Mucosa of rectum (tissue), 2 donors: ENCODE results near the gene NUTM1.
A peak's percentile ranks its signal among the peaks of the same experiment; 100 is the strongest.
"Not testable (repeated sequence)": the region's sequence is repeated elsewhere in the genome, so short reads cannot be mapped to it uniquely, and the experiment has no call there.

Experiments
- H3K27ac ChIP-seq, 2 donors: one replicate each; pipeline ENCODE4 v1.7.0; 2013; ENCODE audit warnings: inconsistent platforms in 2 of 2, low read depth in 2 of 2, low read length in 2 of 2
- H3K27me3 ChIP-seq, 2 donors: one replicate each; pipeline ENCODE4 v1.7.0; 2013; ENCODE audit warnings: low read length in 2 of 2; ENCODE audit not compliant: control insufficient read depth in 2 of 2, insufficient read depth in 2 of 2
- H3K36me3 ChIP-seq, 2 donors: one replicate each; pipeline ENCODE4 v1.7.0; 2013; ENCODE audit warnings: low read length in 2 of 2; ENCODE audit not compliant: control insufficient read depth in 2 of 2, insufficient read depth in 2 of 2
- H3K4me1 ChIP-seq, 2 donors: one replicate each; pipeline ENCODE4 v1.7.0; 2013; ENCODE audit warnings: low read length in 2 of 2, mild to moderate bottlenecking in 1 of 2; ENCODE audit not compliant: control insufficient read depth in 2 of 2, insufficient read depth in 2 of 2
- H3K4me3 ChIP-seq, 2 donors: one replicate each; pipeline ENCODE4 v1.7.0; 2013; ENCODE audit warnings: low read length in 2 of 2
- H3K9ac ChIP-seq, 2 donors: one replicate each; pipeline ENCODE4 v1.7.0; 2013; ENCODE audit warnings: low read length in 2 of 2, low read depth in 1 of 2, mild to moderate bottlenecking in 1 of 2
- H3K9me3 ChIP-seq, 2 donors: one replicate each; pipeline ENCODE4 v1.7.0; 2013; ENCODE audit warnings: low read length in 2 of 2; ENCODE audit not compliant: control insufficient read depth in 2 of 2
- donor health status: healthy.
- donor health status: Normal muscosa, but diverticular disease.

The NUTM1 gene

DNA sequence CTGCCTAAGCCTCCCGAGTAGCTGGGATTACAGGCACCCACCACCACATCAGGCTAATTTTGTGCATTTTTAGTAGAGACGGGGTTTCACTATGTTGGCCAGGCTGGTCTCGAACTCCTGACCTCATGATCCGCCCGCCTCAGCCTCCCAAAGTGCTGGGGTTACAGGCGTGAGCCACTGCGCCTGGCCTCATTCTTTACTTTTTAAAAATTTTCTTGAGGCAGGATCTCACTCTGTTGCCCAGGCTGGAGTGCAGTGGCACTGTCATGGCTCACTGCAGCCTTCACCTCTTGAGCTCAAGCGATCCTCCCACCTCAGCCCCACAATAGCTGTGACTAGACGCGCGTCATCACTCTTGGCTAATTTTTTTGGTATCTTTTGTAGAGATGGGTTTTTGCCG is 9.9 kb downstream of the NUTM1 start:
- H3K27ac ChIP-seq, H3K9me3 ChIP-seq, H3K4me1 ChIP-seq, H3K27me3 ChIP-seq, H3K9ac ChIP-seq, H3K4me3 ChIP-seq: not testable (repeated sequence)
- peaks cover 34 to 39% of the 10 kb centered on the region in 2 donors for H3K36me3 ChIP-seq

DNA sequence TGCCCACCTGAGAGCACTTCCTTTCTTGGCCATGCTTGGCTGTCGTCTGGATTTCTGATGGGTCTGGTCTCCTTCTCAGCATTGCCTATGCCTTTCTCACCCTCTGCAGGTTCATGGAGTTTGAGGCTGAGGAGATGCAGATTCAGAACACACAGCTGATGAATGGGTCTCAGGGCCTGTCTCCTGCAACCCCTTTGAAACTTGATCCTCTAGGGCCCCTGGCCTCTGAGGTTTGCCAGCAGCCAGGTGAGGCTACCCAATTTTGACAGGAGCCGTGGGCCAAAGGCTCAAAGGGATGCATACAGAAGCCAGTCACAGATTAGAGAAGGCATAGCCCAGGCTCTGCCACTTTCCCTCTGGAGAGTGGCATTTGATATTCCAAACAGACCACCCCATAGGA is 10.5 kb downstream of the NUTM1 start:
- Histone ChIP-seq H3K36me3 (peaks cover 34 to 45% of the 10 kb centered on the region in 2 donors), H3K27ac (no peak overlapping the region)

DNA sequence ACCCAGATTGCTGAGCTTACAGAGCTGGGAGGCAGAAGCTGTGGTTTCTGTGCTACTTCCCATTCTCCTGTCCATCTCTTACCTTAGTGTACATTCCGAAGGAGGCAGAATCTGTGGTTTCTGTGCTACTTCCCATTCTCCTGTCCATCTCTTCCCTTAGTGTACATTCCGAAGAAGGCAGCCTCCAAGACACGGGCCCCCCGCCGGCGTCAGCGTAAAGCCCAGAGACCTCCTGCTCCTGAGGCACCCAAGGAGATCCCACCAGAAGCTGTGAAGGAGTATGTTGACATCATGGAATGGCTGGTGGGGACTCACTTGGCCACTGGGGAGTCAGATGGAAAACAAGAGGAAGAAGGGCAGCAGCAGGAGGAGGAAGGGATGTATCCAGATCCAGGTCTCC is 11.2 kb downstream of the NUTM1 start:
- no peaks in the 10 kb centered on the region for H3K9me3 ChIP-seq
- no peak overlapping the region for H3K27ac ChIP-seq
- H3K4me1 ChIP-seq = peaks cover 0 to under 1% of the 10 kb centered on the region in 2 donors
- H3K4me3 ChIP-seq = no peak overlapping the region
- H3K9ac ChIP-seq = no peak overlapping the region
- H3K36me3 ChIP-seq = peaks cover 39 to 50% of the 10 kb centered on the region in 2 donors
- H3K27me3 ChIP-seq = no peaks in the 10 kb centered on the region

More for the DNA sequence above, 10.5 kb downstream of the NUTM1 start:
- H3K4me3 ChIP-seq = no peak overlapping the region
- H3K4me1 ChIP-seq = no peaks in the 10 kb centered on the region
- H3K9ac ChIP-seq = no peak overlapping the region
- no peaks in the 10 kb centered on the region for H3K9me3 ChIP-seq
- no peaks in the 10 kb centered on the region for H3K27me3 ChIP-seq

DNA sequence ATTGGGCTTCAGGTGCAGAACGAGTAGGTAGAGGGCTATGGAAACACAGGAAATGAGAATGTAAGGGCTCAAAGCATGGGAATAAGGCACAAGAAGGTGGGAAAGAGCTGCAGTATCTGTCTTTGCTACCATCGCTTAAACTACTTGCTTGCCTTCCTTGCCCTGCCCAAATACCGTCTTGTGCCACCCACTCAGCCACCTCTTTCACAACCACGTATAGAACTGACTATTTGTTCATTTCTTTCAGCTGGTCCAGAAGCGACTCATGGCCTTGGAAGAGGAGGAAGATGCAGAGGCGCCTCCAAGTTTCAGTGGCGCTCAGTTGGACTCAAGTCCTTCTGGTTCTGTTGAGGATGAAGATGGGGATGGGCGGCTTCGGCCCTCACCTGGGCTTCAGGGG is 12.1 kb downstream of the NUTM1 start:
- peaks cover 46 to 59% of the 10 kb centered on the region in 2 donors for H3K36me3 ChIP-seq

DNA sequence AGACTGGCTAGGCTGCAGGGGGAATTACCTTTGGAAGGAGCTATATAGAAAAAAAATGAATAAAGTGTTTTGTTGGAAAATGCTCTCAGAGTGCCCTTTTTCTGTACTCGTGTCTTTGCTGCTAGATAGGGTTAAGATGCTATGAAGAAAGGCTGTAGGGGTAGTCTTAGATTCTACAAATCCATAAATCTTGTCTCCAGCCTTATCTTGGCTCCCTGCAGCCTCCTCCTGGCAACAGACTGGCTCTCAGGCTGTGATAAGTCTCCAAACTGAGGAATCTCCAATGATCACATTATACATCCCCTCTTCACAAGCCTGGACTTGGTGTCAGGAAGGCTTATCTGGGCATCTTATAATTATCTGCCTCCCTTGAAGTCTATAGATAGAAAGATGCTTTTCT is 14.5 kb downstream of the NUTM1 start:
- Histone ChIP-seq H3K27me3 (no peaks in the 10 kb centered on the region), H3K4me3 (no peak overlapping the region), H3K4me1 (peaks cover 15 to 30% of the 10 kb centered on the region in 2 donors), H3K9me3 (no peaks in the 10 kb centered on the region), H3K36me3 (peaks cover 58 to 71% of the 10 kb centered on the region in 2 donors), H3K9ac (no peak overlapping the region), H3K27ac (no peak overlapping the region)

More for the DNA sequence above, 12.1 kb downstream of the NUTM1 start:
- H3K27ac ChIP-seq = no peak overlapping the region
- no peak overlapping the region for H3K9ac ChIP-seq
- no peaks in the 10 kb centered on the region for H3K9me3 ChIP-seq
- no peaks in the 10 kb centered on the region for H3K27me3 ChIP-seq
- peaks cover 5 to 10% of the 10 kb centered on the region in 2 donors for H3K4me1 ChIP-seq
- H3K4me3 ChIP-seq = no peak overlapping the region

DNA sequence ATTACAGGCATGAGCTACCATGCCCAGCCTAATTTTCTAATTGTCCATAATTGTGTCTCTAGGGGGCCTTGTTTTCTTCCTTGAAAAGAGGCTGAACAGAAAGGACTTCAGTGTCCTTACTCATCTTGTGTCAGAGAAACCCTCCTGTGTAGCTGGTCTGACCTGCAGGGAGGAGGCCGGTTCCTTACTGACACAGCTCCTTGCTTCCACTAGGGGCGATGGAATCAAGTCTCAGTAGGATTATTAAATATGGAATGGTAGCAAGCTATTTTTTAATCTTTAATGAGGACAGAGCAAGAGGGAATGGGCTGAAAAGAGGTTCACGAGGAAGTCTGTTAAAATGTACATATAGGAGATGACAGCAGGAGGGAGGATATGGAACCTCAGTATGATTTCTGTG is 15.3 kb downstream of the NUTM1 start:
- Histone ChIP-seq H3K27ac (no peak overlapping the region), H3K9ac (no peak overlapping the region), H3K27me3 (no peaks in the 10 kb centered on the region), H3K9me3 (no peaks in the 10 kb centered on the region), H3K4me3 (no peak overlapping the region), H3K36me3 (peaks cover 58 to 71% of the 10 kb centered on the region in 2 donors), H3K4me1 (peaks cover 22 to 37% of the 10 kb centered on the region in 2 donors)

DNA sequence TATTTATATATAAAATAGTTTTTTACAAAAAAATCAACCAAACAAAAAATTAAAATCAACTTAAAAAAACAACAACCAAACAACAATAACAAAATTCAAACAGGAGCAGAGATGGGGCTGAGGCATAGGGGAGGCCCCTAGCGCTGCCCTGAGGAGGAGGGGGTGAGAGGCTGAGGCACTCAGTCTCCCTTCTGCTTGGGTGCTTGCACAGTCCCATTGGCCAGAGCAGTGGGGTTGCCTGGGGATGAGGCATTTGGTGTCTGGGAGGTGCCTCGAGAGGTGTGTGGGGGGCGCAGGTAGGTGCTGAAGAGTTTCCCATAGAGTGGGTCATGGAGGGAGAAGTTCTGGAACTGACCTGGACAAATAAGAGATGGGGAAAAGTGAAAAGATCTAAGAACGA is 15.8 kb downstream of the NUTM1 start:
- Histone ChIP-seq H3K9me3 (no peaks in the 10 kb centered on the region), H3K27ac (peak overlapping the region; percentile 38 to 59), H3K4me1 (peaks cover 24 to 43% of the 10 kb centered on the region in 2 donors), H3K9ac (no peak overlapping the region), H3K27me3 (no peaks in the 10 kb centered on the region), H3K36me3 (peaks cover 63 to 67% of the 10 kb centered on the region in 2 donors), H3K4me3 (no peak overlapping the region)

DNA sequence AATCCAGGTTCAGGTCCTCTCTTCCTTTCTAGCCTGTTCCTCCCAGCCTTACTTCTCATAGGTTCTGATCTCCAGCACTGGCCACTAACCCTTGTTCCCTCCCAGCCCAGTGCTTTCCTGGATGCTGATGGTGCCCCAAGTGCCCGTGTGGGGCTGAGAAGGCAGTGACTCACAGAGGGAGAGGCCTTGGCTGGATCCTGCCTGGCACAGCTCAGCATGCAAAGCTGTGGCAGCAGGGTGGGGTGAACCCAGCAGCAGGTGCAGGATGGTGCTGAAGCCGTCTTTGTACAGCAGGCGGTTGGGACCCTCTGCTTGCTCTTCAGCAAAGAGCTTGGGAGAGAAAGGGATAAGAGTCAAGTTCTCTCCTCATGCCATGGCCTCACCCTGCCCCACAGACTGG is 16.3 kb downstream of the NUTM1 start:
- H3K36me3 ChIP-seq = peaks cover 63 to 66% of the 10 kb centered on the region in 2 donors
- H3K27ac ChIP-seq = peak overlapping the region; percentile 38 to 59
- peaks cover 24 to 46% of the 10 kb centered on the region in 2 donors for H3K4me1 ChIP-seq
- no peaks in the 10 kb centered on the region for H3K9me3 ChIP-seq
- no peak overlapping the region for H3K4me3 ChIP-seq
- no peak overlapping the region for H3K9ac ChIP-seq
- H3K27me3 ChIP-seq = no peaks in the 10 kb centered on the region

DNA sequence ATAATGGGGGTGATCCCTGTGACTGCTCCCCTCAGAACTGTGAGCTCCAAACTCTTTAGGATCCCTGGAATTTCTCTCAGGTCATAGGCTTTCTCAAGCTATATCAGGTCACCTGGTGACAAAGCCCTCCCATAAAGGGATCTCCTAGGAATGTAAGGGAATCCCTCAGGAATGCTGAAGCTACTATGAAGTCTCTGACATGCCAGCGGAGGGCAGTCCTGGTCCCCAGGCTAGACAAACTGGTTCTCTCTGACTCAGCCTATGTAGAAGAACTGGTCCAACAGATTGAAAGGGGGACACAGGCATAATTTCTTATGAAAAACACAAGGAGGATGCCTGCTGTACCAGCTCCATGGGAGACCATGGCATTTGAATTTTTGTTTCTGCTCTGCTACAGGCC is 17.2 kb downstream of the NUTM1 start:
- Histone ChIP-seq H3K9ac (no peak overlapping the region), H3K36me3 (peaks cover 54 to 59% of the 10 kb centered on the region in 2 donors), H3K27me3 (no peaks in the 10 kb centered on the region), H3K9me3 (no peaks in the 10 kb centered on the region), H3K4me1 (peaks cover 28 to 52% of the 10 kb centered on the region in 2 donors), H3K27ac (peak overlapping the region; percentile 38 to 59), H3K4me3 (no peak overlapping the region)

DNA sequence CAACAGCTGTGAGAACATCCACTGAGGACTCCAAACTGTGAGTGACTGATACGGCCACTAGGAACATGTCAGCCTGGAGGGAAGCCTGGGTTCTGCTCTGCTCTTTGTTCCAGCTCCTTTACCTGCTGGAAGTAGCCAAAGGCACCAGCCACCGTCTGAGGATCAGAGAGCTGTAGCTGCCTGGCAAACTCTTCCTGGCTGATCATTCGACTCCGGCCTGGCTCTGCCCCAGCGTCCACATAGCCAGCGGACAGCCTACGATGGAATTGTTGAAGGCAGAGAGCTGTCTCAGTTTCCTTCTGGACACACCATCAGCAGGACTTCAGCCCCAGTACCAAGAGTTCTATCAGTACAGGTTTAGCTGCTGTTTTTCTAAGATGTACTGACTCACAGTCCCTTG is 18.2 kb downstream of the NUTM1 start:
- peaks cover 46 to 52% of the 10 kb centered on the region in 2 donors for H3K36me3 ChIP-seq
- no peaks in the 10 kb centered on the region for H3K9me3 ChIP-seq

More for the DNA sequence above, 18.2 kb downstream of the NUTM1 start:
- H3K4me3 ChIP-seq = no peak overlapping the region
- H3K27me3 ChIP-seq = no peaks in the 10 kb centered on the region
- peak overlapping the region in 1 of 2 donors; percentile 95 for H3K27ac ChIP-seq
- peaks cover 35 to 62% of the 10 kb centered on the region in 2 donors for H3K4me1 ChIP-seq
- H3K9ac ChIP-seq = no peak overlapping the region
